A673 (cell line): ENCODE data around the gene ASH1L.

ENCODE experiments used
- EZH2 ChIP-seq: fragments of 200-600 bp; sonication (generic); IDR thresholded peaks from 2 replicates; pipeline ENCODE4 v1.6.1; 2017; ENCODE audit warnings: borderline replicate concordance, low read depth, mild to moderate bottlenecking, mixed read lengths, antibody characterized with exemption, low read length; ENCODE audit not compliant: poor library complexity, severe bottlenecking
- TF ChIP-seq, protein P1 (sequence below): fragments of 300-800, 200-600 bp; sonication (generic); conservative IDR thresholded peaks from 2 replicates; pipeline ENCODE4 v1.5.1; 2017; ENCODE audit warnings: low read depth, mild to moderate bottlenecking, antibody characterized with exemption, low read length, moderate library complexity, mixed read lengths

DNA sequence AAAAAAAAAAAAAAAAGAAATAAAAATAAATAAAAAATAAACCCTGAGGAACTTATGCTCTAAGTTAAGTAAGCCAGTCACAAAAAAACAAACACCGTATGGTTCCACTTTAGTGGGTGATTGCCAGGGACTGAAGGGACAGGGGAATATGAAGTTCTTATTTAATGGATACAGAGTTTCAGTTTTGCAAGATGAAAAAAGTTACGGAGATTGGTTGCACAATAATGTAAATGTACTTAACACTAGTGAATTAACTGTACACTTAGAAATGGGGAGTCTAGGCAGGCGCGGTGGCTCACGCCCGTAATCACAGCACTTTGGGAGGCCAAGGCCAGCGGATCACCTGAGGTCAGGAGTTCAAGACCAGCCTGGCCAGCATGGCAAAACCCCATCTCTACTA, 111.4 kb downstream of the ASH1L start:
- TF ChIP-seq, protein P1, sequence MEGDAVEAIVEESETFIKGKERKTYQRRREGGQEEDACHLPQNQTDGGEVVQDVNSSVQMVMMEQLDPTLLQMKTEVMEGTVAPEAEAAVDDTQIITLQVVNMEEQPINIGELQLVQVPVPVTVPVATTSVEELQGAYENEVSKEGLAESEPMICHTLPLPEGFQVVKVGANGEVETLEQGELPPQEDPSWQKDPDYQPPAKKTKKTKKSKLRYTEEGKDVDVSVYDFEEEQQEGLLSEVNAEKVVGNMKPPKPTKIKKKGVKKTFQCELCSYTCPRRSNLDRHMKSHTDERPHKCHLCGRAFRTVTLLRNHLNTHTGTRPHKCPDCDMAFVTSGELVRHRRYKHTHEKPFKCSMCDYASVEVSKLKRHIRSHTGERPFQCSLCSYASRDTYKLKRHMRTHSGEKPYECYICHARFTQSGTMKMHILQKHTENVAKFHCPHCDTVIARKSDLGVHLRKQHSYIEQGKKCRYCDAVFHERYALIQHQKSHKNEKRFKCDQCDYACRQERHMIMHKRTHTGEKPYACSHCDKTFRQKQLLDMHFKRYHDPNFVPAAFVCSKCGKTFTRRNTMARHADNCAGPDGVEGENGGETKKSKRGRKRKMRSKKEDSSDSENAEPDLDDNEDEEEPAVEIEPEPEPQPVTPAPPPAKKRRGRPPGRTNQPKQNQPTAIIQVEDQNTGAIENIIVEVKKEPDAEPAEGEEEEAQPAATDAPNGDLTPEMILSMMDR, result no peak
- TF ChIP-seq EZH2, result no peak
